GM19467 (cell line): Measurements from ENCODE around the gene ATPAF1.
"Not testable (repeated sequence)": the region's sequence is repeated elsewhere in the genome, so short reads cannot be mapped to it uniquely, and the experiment has no call there.

Experiments
- ATAC-seq: cut with Tn5 transposase; IDR thresholded peaks from one replicate; pipeline ENCODE4 v1.9.1; 2021; ENCODE audit warnings: mild to moderate bottlenecking, moderate library complexity; ENCODE audit not compliant: unreplicated experiment

Gene ATPAF1

GRCh38 chr1:46681333-46682034, 13.3 kb upstream of the ATPAF1 start:
- no peak for ATAC-seq

GRCh38 chr1:46679789-46680573, 11.8 kb upstream of the ATPAF1 start:
- no peak for ATAC-seq

GRCh38 chr1:46677339-46677738, 9.2 kb upstream of the ATPAF1 start:
- no peak for ATAC-seq

DNA sequence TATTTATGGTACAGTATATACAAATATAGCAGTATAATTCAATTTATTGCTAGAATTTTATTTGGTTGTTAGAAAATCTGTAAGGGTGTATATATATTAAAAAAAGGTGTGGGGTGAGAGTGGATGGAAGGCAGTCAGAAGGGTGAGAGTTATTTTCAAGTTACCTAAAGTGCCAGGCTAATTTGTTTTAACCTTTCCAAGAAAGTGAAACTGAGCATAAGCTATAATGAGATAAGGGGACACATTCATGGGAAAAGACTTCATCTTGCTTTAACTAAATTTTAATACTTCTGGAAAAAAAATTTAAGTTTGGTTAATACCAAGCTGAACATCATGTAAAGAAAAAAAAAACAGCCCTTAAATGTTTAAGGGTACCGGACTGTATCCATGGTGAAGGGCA, 8.4 kb upstream of the ATPAF1 start:
- no peak for ATAC-seq

GRCh38 chr1:46675549-46676314, 7.6 kb upstream of the ATPAF1 start:
- ATAC-seq, result no peak

- ATAC-seq, result no peak
These were observed 5.6 kb upstream of the ATPAF1 start for GRCh38 chr1:46673749-46674182.

DNA sequence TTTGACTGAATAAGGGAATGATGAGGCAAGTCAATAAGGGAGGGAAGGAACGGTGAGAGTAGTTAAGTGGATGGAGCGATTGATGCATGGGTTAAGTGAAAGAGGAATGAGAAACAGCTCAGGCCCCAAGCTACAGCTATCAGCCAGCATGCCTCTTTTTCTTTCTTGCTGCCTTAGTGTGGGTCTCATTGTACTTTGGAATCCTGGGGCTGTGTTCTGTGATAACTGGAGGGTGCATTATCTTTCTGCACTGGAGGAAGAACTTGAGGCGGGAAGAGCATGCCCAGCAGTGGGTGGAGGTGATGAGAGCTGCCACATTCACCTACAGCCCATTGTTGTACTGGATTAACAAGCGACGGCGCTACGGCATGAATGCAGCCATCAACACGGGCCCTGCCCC, 4.5 kb upstream of the ATPAF1 start:
- no peak for ATAC-seq

- no peak for ATAC-seq
These were observed 3.4 kb upstream of the ATPAF1 start, which contains the start of gene TEX38 for GRCh38 chr1:46671554-46671953. TSS of gene TEX38 (plus strand) at chr1:46671854. CDS start at chr1:46671935, 81 bp downstream.

- no peak for ATAC-seq
These were observed 2.0 kb upstream of the ATPAF1 start for GRCh38 chr1:46670134-46670533.

DNA sequence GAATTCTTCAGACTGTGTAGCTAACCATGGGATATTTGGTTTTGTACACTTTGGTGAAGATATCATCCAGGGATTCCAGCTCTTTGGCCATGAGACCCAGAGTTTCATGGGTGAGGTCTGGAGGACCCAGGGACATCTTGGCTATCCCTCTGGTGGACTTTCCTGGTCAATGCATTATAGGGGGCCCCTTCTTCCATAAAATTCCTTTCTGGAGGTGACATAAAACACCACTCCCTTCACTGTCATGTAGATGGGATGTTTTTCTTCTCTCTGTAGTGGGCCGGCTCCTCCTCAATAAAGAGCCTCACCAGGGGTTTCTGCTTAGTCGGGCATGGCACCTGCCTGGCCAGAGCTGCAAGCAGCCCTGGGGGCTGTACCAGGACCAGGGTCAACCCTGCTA, 2.2 kb downstream of the ATPAF1 start:
- no peak for ATAC-seq

DNA sequence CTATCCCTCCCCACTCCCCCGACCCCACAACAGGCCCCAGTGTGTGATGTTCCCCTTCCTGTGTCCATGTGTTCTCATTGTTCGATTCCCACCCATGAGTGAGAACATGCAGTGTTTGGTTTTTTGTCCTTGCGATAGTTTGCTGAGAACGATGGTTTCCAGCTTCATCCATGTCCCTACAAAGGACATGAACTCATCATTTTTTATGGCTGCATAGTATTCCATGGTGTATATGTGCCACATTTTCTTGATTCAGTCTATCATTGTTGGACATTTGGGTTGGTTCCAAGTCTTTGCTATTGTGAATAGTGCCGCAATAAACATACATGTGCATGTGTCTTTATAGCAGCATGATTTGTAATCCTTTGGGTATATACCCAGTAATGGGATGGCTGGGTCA, 5.2 kb downstream of the ATPAF1 start:
- ATAC-seq, result not testable (repeated sequence)

- ATAC-seq, result not testable (repeated sequence)
These were observed 8.0 kb downstream of the ATPAF1 start for GRCh38 chr1:46660116-46660515.

- no peak for ATAC-seq
These were observed 8.8 kb downstream of the ATPAF1 start for GRCh38 chr1:46659307-46659870.

DNA sequence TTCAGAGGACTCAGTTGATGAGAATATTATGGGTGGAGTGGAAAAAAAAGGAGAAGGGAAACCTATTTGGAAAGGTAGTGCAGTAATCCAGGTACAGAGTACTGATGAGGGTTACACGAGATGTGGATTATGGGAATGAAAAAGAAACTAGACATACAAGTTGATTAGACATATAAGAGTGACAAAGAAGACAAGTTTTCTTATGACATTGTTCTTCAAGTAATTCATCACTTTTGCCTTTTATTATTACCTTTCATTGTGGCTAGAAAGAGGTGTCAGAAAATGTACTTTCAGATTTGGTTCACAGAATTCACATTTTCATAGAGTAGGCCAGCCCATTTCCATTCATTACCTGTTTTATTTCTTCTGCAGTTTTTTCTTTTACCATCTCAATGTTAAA, 10.4 kb downstream of the ATPAF1 start:
- no peak for ATAC-seq

DNA sequence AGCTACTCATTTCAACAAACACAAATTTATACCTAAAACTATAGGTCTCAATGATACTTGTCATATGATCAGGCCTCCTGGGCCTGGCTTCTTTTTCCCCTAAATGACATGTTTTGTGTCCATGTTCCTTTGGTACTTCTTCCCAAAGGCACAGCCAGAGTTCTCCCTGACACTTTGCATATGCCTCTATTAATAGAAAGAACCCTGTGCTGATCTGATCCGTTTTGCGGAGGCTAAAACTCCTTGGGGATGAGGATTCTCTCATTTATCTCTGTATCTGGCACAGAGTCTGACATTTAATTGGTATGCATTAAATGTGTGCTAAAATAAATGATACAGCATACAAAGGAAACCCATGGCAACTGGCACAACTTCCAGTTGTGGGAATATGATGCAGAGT, 11.5 kb downstream of the ATPAF1 start:
- no peak for ATAC-seq

- ATAC-seq, result no peak
These were observed 12.3 kb downstream of the ATPAF1 start for GRCh38 chr1:46655848-46656247.

DNA sequence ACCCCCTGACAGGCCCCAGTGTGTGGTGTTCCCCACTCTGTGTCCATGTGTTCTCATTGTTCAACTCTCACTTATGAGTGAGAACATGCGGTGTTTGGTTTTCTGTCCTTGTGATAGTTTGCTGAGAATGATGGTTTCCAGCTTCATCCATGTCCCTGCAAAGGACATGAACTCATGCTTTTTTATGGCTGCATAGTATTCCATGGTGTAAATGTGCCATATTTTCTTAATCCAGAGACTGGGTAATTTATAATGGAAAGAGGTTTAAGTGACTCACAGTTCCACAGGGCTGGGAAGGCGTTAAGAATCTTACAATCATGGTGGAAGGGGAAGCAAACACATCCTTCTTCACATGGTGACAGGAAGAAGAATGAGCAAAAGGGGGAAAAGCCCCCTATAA, 13.5 kb downstream of the ATPAF1 start:
- ATAC-seq, result not testable (repeated sequence)

- ATAC-seq, result no peak
These were observed 14.2 kb downstream of the ATPAF1 start for GRCh38 chr1:46654012-46654411.

GRCh38 chr1:46653405-46653958, 14.7 kb downstream of the ATPAF1 start:
- ATAC-seq, result no peak

- no peak for ATAC-seq
These were observed 15.7 kb downstream of the ATPAF1 start for GRCh38 chr1:46652321-46653100.
